KMS-11 (cell line): ENCODE results near the gene CASD1.

ENCODE experiments used
- H2AFZ ChIP-seq: fragments of 200-600 bp; sonication (generic); 2 replicates; pipeline ENCODE4 v1.6.1; 2016; ENCODE audit warnings: antibody characterized with exemption, mixed run types, low read depth
- H3K27ac ChIP-seq: fragments of 200-600 bp; sonication (generic); 2 replicates; pipeline ENCODE4 v1.6.1; 2016; ENCODE audit warnings: mild to moderate bottlenecking, mixed run types
- H3K27me3 ChIP-seq: fragments of 200-600 bp; sonication (generic); 2 replicates; pipeline ENCODE4 v1.6.1; 2017; ENCODE audit warnings: mild to moderate bottlenecking, low read depth, mixed run types, moderate library complexity; ENCODE audit not compliant: insufficient read depth
- H3K36me3 ChIP-seq: fragments of 200-600 bp; sonication (generic); 2 replicates; pipeline ENCODE4 v1.6.1; 2017; ENCODE audit warnings: mild to moderate bottlenecking, mixed run types; ENCODE audit not compliant: insufficient read depth
- H3K4me1 ChIP-seq: fragments of 200-600 bp; sonication (generic); 2 replicates; pipeline ENCODE4 v1.6.1; 2016; ENCODE audit warnings: mild to moderate bottlenecking, low read depth, mixed run types; ENCODE audit not compliant: poor library complexity, severe bottlenecking
- H3K4me2 ChIP-seq: fragments of 200-600 bp; sonication (generic); 2 replicates; pipeline ENCODE4 v1.7.0; 2016; ENCODE audit warnings: mild to moderate bottlenecking, mixed run types
- H3K4me3 ChIP-seq: fragments of 200-600 bp; sonication (generic); IDR thresholded peaks from 2 replicates; pipeline ENCODE4 v1.6.1; 2017; ENCODE audit warnings: low read depth, low read length, mixed read lengths; ENCODE audit not compliant: insufficient read depth
- H3K79me2 ChIP-seq: fragments of 200-600 bp; sonication (generic); 2 replicates; pipeline ENCODE4 v1.6.1; 2016; ENCODE audit warnings: low read depth, mixed run types; ENCODE audit not compliant: insufficient read depth
- H3K9ac ChIP-seq: fragments of 200-600 bp; sonication (generic); 2 replicates; pipeline ENCODE4 v1.6.1; 2016; ENCODE audit warnings: mild to moderate bottlenecking, mixed run types
- H4K20me1 ChIP-seq: fragments of 200-600 bp; sonication (generic); 2 replicates; pipeline ENCODE4 v1.6.1; 2016; ENCODE audit warnings: mild to moderate bottlenecking, mixed run types; ENCODE audit not compliant: insufficient read depth
- CTCF ChIP-seq: fragments of 200-600 bp; sonication (generic); conservative IDR thresholded peaks from 2 replicates; pipeline ENCODE4 v1.6.1; 2017; ENCODE audit warnings: low read depth, mild to moderate bottlenecking, antibody characterized with exemption, low read length, moderate library complexity, mixed read lengths

The CASD1 gene

GRCh38 chr7:94547126-94547525 is 37.5 kb downstream of the CASD1 start:
- no peak for TF ChIP-seq CTCF
- Histone ChIP-seq H3K27me3 (no peaks in the 10 kb centered on the region), H3K4me3 (no peak overlapping the region), H2AFZ (no peak overlapping the region), H3K79me2 (no peaks in the 10 kb centered on the region), H3K4me1 (no peaks in the 10 kb centered on the region), H3K27ac (no peak overlapping the region), H3K4me2 (no peak overlapping the region), H3K36me3 (no peaks in the 10 kb centered on the region), H4K20me1 (no peaks in the 10 kb centered on the region), H3K9ac (no peak overlapping the region)

GRCh38 chr7:94556028-94556427 is 46.4 kb downstream of the CASD1 start:
- Histone ChIP-seq H3K27me3 (no peaks in the 10 kb centered on the region), H3K4me1 (no peaks in the 10 kb centered on the region), H4K20me1 (no peaks in the 10 kb centered on the region), H3K79me2 (no peaks in the 10 kb centered on the region), H3K27ac (no peak overlapping the region), H3K4me2 (no peak overlapping the region), H3K9ac (no peak overlapping the region), H3K4me3 (no peak overlapping the region), H3K36me3 (no peaks in the 10 kb centered on the region), H2AFZ (no peak overlapping the region)
- TF ChIP-seq CTCF = no peak

GRCh38 chr7:94557215-94557614 is 47.6 kb downstream of the CASD1 start:
- Histone ChIP-seq H3K79me2 (no peaks in the 10 kb centered on the region), H4K20me1 (no peaks in the 10 kb centered on the region), H2AFZ (no peak overlapping the region), H3K4me2 (no peak overlapping the region), H3K27me3 (no peaks in the 10 kb centered on the region), H3K9ac (no peak overlapping the region), H3K27ac (no peak overlapping the region), H3K4me1 (no peaks in the 10 kb centered on the region), H3K4me3 (no peak overlapping the region), H3K36me3 (no peaks in the 10 kb centered on the region)
- TF ChIP-seq CTCF = no peak

GRCh38 chr7:94559972-94560371 is 50.4 kb downstream of the CASD1 start:
- no peaks in the 10 kb centered on the region for H4K20me1 ChIP-seq
- H3K27me3 ChIP-seq = no peaks in the 10 kb centered on the region
- H3K9ac ChIP-seq = no peak overlapping the region
- H2AFZ ChIP-seq = no peak overlapping the region
- no peak for TF ChIP-seq CTCF
- no peak overlapping the region for H3K4me2 ChIP-seq
- no peaks in the 10 kb centered on the region for H3K4me1 ChIP-seq
- H3K4me3 ChIP-seq = no peak overlapping the region
- H3K79me2 ChIP-seq = no peaks in the 10 kb centered on the region
- H3K27ac ChIP-seq = no peak overlapping the region
- no peaks in the 10 kb centered on the region for H3K36me3 ChIP-seq
